Mesendoderm (in vitro differentiated cells): ENCODE results near the gene PTPRD.

ENCODE experiments used
- DNase-seq: peaks from one replicate; pipeline ENCODE4 v3.0.0; 2013
- H2AK5ac ChIP-seq: 2 replicates; pipeline ENCODE4 v1.6.1; 2013; ENCODE audit warnings: low read length, inconsistent platforms
- H2BK120ac ChIP-seq: 2 replicates; pipeline ENCODE4 v1.6.1; 2013; ENCODE audit warnings: low read depth, mild to moderate bottlenecking, low read length, moderate library complexity, mixed read lengths
- H2BK15ac ChIP-seq: replicated peaks from 2 replicates; pipeline ENCODE4 v1.6.1; 2013; ENCODE audit warnings: low read depth, mild to moderate bottlenecking, moderate library complexity
- H2BK5ac ChIP-seq: 2 replicates; pipeline ENCODE4 v1.6.1; 2013; ENCODE audit warnings: low read length, inconsistent platforms
- H3K18ac ChIP-seq: 2 replicates; pipeline ENCODE4 v1.6.1; 2013; ENCODE audit warnings: mild to moderate bottlenecking, low read length, mixed read lengths
- H3K23ac ChIP-seq: one replicate; pipeline ENCODE4 v1.6.1; 2013; ENCODE audit warnings: low read length
- H3K27ac ChIP-seq: 2 replicates; pipeline ENCODE4 v1.5.1; 2013; ENCODE audit warnings: low read depth, mild to moderate bottlenecking, inconsistent platforms, low read length, moderate library complexity
- H3K27me3 ChIP-seq: 2 replicates; pipeline ENCODE4 v1.6.1; 2013; ENCODE audit warnings: low read length, control low read depth, mild to moderate bottlenecking, inconsistent platforms; ENCODE audit not compliant: insufficient read depth, poor library complexity
- H3K36me3 ChIP-seq: 2 replicates; pipeline ENCODE4 v1.6.1; 2013; ENCODE audit warnings: low read length, inconsistent platforms; ENCODE audit not compliant: control insufficient read depth, insufficient read depth
- H3K4ac ChIP-seq: one replicate; pipeline ENCODE4 v1.6.1; 2013; ENCODE audit warnings: low read depth, mild to moderate bottlenecking, low read length, moderate library complexity
- H3K4me1 ChIP-seq: 2 replicates; pipeline ENCODE4 v1.6.1; 2013; ENCODE audit warnings: low read depth, low read length, inconsistent platforms; ENCODE audit not compliant: control insufficient read depth
- H3K4me2 ChIP-seq: 2 replicates; pipeline ENCODE4 v1.6.1; 2013; ENCODE audit warnings: low read length
- H3K4me3 ChIP-seq: 2 replicates; pipeline ENCODE4 v1.5.1; 2013; ENCODE audit warnings: mild to moderate bottlenecking, low read length
- H3K56ac ChIP-seq: one replicate; pipeline ENCODE4 v1.6.1; 2013; ENCODE audit warnings: low read length
- H3K79me1 ChIP-seq: 2 replicates; pipeline ENCODE4 v1.6.1; 2013; ENCODE audit warnings: low read length, inconsistent platforms
- H3K79me2 ChIP-seq: 2 replicates; pipeline ENCODE4 v1.6.1; 2013; ENCODE audit warnings: mild to moderate bottlenecking, low read length; ENCODE audit not compliant: control insufficient read depth, insufficient read depth
- H3K9ac ChIP-seq: 2 replicates; pipeline ENCODE4 v1.6.1; 2013; ENCODE audit warnings: low read length, inconsistent platforms
- H4K5ac ChIP-seq: one replicate; pipeline ENCODE4 v1.6.1; 2013; ENCODE audit warnings: low read length
- H4K8ac ChIP-seq: one replicate; pipeline ENCODE4 v1.6.1; 2013; ENCODE audit warnings: low read depth, mild to moderate bottlenecking, control low read depth, low read length, moderate library complexity
- WGBS: extraction: QIAGEN DNeasy Blood & Tissue Kit; methylation state at CpG from one replicate; pipeline ENCODE4 v1.1.7; 2013; ENCODE audit warnings: low lambda C conversion rate, missing lambda C conversion rate; ENCODE audit not compliant: insufficient coverage; ENCODE audit errors: extremely low coverage; 5-methylcytosine and 5-hydroxymethylcytosine counted together

The PTPRD gene

GRCh38 chr9:8817335-8817734 is 1795.5 kb downstream of the PTPRD start:
- Histone ChIP-seq H4K8ac (no peak overlapping the region), H3K79me1 (peaks cover 6% of the 10 kb centered on the region), H3K27me3 (no peaks in the 10 kb centered on the region), H3K4me1 (no peaks in the 10 kb centered on the region), H3K56ac (no peak overlapping the region), H2BK5ac (no peak overlapping the region), H3K79me2 (peaks cover 3% of the 10 kb centered on the region), H3K4me2 (no peak overlapping the region), H3K23ac (no peak overlapping the region), H3K18ac (no peak overlapping the region), H2AK5ac (no peak overlapping the region), H4K5ac (no peak overlapping the region), H3K27ac (no peak overlapping the region), H2BK120ac (no peak overlapping the region), H3K4me3 (no peak overlapping the region), H3K9ac (no peak overlapping the region), H3K4ac (no peak overlapping the region), H3K36me3 (no peaks in the 10 kb centered on the region), H2BK15ac (no peak overlapping the region)
- DNase-seq = no peak

- Histone ChIP-seq H3K27ac (no peak overlapping the region), H2BK5ac (no peak overlapping the region), H3K4me3 (no peak overlapping the region), H3K18ac (no peak overlapping the region), H2AK5ac (no peak overlapping the region), H3K4me1 (no peaks in the 10 kb centered on the region), H4K8ac (no peak overlapping the region), H2BK15ac (no peak overlapping the region), H3K4me2 (no peak overlapping the region), H3K27me3 (no peaks in the 10 kb centered on the region), H3K79me1 (peaks cover 9% of the 10 kb centered on the region), H3K56ac (no peak overlapping the region), H3K9ac (no peak overlapping the region), H3K36me3 (no peaks in the 10 kb centered on the region), H3K4ac (no peak overlapping the region), H3K79me2 (peaks cover 3% of the 10 kb centered on the region), H3K23ac (no peak overlapping the region), H2BK120ac (no peak overlapping the region), H4K5ac (no peak overlapping the region)
- no CpG with 5 or more reads among the region's 2 CpGs for WGBS
- peak; percentile 93 for DNase-seq
Measured at GRCh38 chr9:8816361-8816760, 1796.4 kb downstream of the PTPRD start.

GRCh38 chr9:8815931-8816330 is 1796.9 kb downstream of the PTPRD start:
- Histone ChIP-seq H3K4me2 (no peak overlapping the region), H3K27me3 (no peaks in the 10 kb centered on the region), H3K27ac (no peak overlapping the region), H2BK5ac (no peak overlapping the region), H3K36me3 (no peaks in the 10 kb centered on the region), H4K8ac (no peak overlapping the region), H3K79me1 (peaks cover 7% of the 10 kb centered on the region), H3K23ac (no peak overlapping the region), H3K4ac (no peak overlapping the region), H3K56ac (no peak overlapping the region), H2BK15ac (no peak overlapping the region), H3K4me1 (no peaks in the 10 kb centered on the region), H3K9ac (no peak overlapping the region), H4K5ac (no peak overlapping the region), H3K4me3 (no peak overlapping the region), H2AK5ac (no peak overlapping the region), H3K18ac (no peak overlapping the region), H3K79me2 (peaks cover 3% of the 10 kb centered on the region), H2BK120ac (no peak overlapping the region)
- peak; percentile 47 for DNase-seq
- no CpG with 5 or more reads among the region's 1 CpG for WGBS

- H3K56ac ChIP-seq = no peak overlapping the region
- no peak overlapping the region for H3K27ac ChIP-seq
- H3K4ac ChIP-seq = no peak overlapping the region
- no peaks in the 10 kb centered on the region for H3K4me1 ChIP-seq
- no peak overlapping the region for H3K9ac ChIP-seq
- no peak overlapping the region for H2BK5ac ChIP-seq
- H3K4me3 ChIP-seq = no peak overlapping the region
- H3K27me3 ChIP-seq = no peaks in the 10 kb centered on the region
- H3K23ac ChIP-seq = no peak overlapping the region
- peaks cover 3% of the 10 kb centered on the region for H3K79me2 ChIP-seq
- H2AK5ac ChIP-seq = no peak overlapping the region
- no CpG with 5 or more reads among the region's 1 CpG for WGBS
- no peak overlapping the region for H4K8ac ChIP-seq
- H3K36me3 ChIP-seq = no peaks in the 10 kb centered on the region
- H2BK120ac ChIP-seq = no peak overlapping the region
- no peak for DNase-seq
- H3K18ac ChIP-seq = no peak overlapping the region
- peaks cover 7% of the 10 kb centered on the region for H3K79me1 ChIP-seq
- H4K5ac ChIP-seq = no peak overlapping the region
- no peak overlapping the region for H3K4me2 ChIP-seq
- no peak overlapping the region for H2BK15ac ChIP-seq
Measured at GRCh38 chr9:8815219-8815618, 1797.6 kb downstream of the PTPRD start.

- Histone ChIP-seq H3K27ac (no peak overlapping the region), H4K8ac (no peak overlapping the region), H2AK5ac (no peak overlapping the region), H2BK5ac (no peak overlapping the region), H3K9ac (no peak overlapping the region), H3K27me3 (no peaks in the 10 kb centered on the region), H3K4me2 (no peak overlapping the region), H3K4me3 (no peak overlapping the region), H3K23ac (no peak overlapping the region), H3K18ac (no peak overlapping the region), H3K4ac (no peak overlapping the region), H3K79me1 (peaks cover 12% of the 10 kb centered on the region), H3K79me2 (peaks cover 5% of the 10 kb centered on the region), H2BK120ac (no peak overlapping the region), H2BK15ac (no peak overlapping the region), H3K4me1 (no peaks in the 10 kb centered on the region), H3K36me3 (no peaks in the 10 kb centered on the region), H4K5ac (no peak overlapping the region), H3K56ac (no peak overlapping the region)
- no peak for DNase-seq
- WGBS = no CpG with 5 or more reads among the region's 6 CpGs
Measured at GRCh38 chr9:8812888-8813287, 1799.9 kb downstream of the PTPRD start.

- Histone ChIP-seq H4K8ac (no peak overlapping the region), H3K4me1 (no peaks in the 10 kb centered on the region), H3K79me2 (peaks cover 5% of the 10 kb centered on the region), H3K4me3 (no peak overlapping the region), H3K18ac (no peak overlapping the region), H3K9ac (no peak overlapping the region), H3K79me1 (peaks cover 12% of the 10 kb centered on the region), H3K4me2 (no peak overlapping the region), H2AK5ac (no peak overlapping the region), H3K36me3 (no peaks in the 10 kb centered on the region), H2BK120ac (no peak overlapping the region), H3K4ac (no peak overlapping the region), H3K56ac (no peak overlapping the region), H2BK5ac (no peak overlapping the region), H3K27ac (no peak overlapping the region), H3K23ac (no peak overlapping the region), H3K27me3 (no peaks in the 10 kb centered on the region), H4K5ac (no peak overlapping the region), H2BK15ac (no peak overlapping the region)
- DNase-seq = no peak
- WGBS = no CpG with 5 or more reads among the region's 3 CpGs
Measured at GRCh38 chr9:8809741-8810140, 1803.1 kb downstream of the PTPRD start.
